ENCODE data around the gene CCDC170. TPM values are rescaled to one million over a fixed set of nuclear protein-coding genes. Genes with fewer than 3 reads are reported as not detected.
"Not testable (repeated sequence)": the region's sequence is repeated elsewhere in the genome, so short reads cannot be mapped to it uniquely, and the experiment has no call there.

The CCDC170 gene
- 4.5 TPM for total RNA-seq

- intact Hi-C loops (cut with DNase I) = no loop called here
- peak; percentile 73 for ATAC-seq
These were observed at the start of gene CCDC170 for GRCh38 chr6:151493804-151494234. Gene CCDC170 (plus strand): TSS chr6:151494017. CDS start chr6:151494129, 112 bp downstream.

GRCh38 chr6:151445482-151445881 is 48.3 kb upstream of the CCDC170 start:
- no peak for DNase-seq (ENCODE audit: low spot score)
- intact Hi-C loops (cut with DNase I) = no loop called here
- no peak for ATAC-seq

More at GRCh38 chr6:151493804-151494234, at the start of gene CCDC170:
- DNase-seq (ENCODE audit: low spot score) = peak; percentile 75

- intact Hi-C loops (cut with DNase I) = no loop called here
- DNase-seq (ENCODE audit: low spot score) (no peak), ATAC-seq (no peak)
These were observed 46.6 kb upstream of the CCDC170 start for GRCh38 chr6:151447237-151447636.

GRCh38 chr6:151448623-151449022 is 45.2 kb upstream of the CCDC170 start:
- intact Hi-C loops (cut with DNase I) = no loop called here
- no peak for ATAC-seq

GRCh38 chr6:151450928-151451327 is 42.9 kb upstream of the CCDC170 start:
- intact Hi-C loops (cut with DNase I); DNase-seq (ENCODE audit: low spot score); ATAC-seq: not testable (repeated sequence)

More at GRCh38 chr6:151448623-151449022, 45.2 kb upstream of the CCDC170 start:
- DNase-seq (ENCODE audit: low spot score) = no peak

- no peak for ATAC-seq
- intact Hi-C loops (cut with DNase I) = no loop called here
- DNase-seq (ENCODE audit: low spot score) = no peak
These were observed 42.3 kb upstream of the CCDC170 start for GRCh38 chr6:151451417-151451949.

GRCh38 chr6:151451950-151452749 is 41.7 kb upstream of the CCDC170 start, which contains the start of gene RMND1:
Gene RMND1 (minus strand): TSS chr6:151452126. CDS start chr6:151445811, 6,315 bp downstream.
- intact Hi-C loops (cut with DNase I) = no loop called here
- DNase-seq (ENCODE audit: low spot score) (peak; percentile 100), ATAC-seq (peak; percentile 99)

GRCh38 chr6:151452750-151453427 is 40.9 kb upstream of the CCDC170 start:
- ATAC-seq (no peak), DNase-seq (ENCODE audit: low spot score) (no peak)
- intact Hi-C loops (cut with DNase I) = no loop called here

- ATAC-seq; intact Hi-C loops (cut with DNase I); DNase-seq (ENCODE audit: low spot score): not testable (repeated sequence)
These were observed 37.9 kb upstream of the CCDC170 start for GRCh38 chr6:151455751-151456398.

GRCh38 chr6:151461673-151462072 is 32.1 kb upstream of the CCDC170 start:
- intact Hi-C loops (cut with DNase I) = no loop called here
- ATAC-seq (no peak), DNase-seq (ENCODE audit: low spot score) (no peak)

GRCh38 chr6:151464702-151465101 is 29.1 kb upstream of the CCDC170 start:
- no peak for ATAC-seq
- intact Hi-C loops (cut with DNase I) = no loop called here
- DNase-seq (ENCODE audit: low spot score) = no peak

GRCh38 chr6:151475653-151476523 is 17.9 kb upstream of the CCDC170 start:
- peak; percentile 51 for ATAC-seq
- intact Hi-C loops (cut with DNase I) = no loop called here
- DNase-seq (ENCODE audit: low spot score) = no peak

GRCh38 chr6:151477726-151478125 is 16.1 kb upstream of the CCDC170 start:
- intact Hi-C loops (cut with DNase I) = no loop called here
- ATAC-seq = no peak

GRCh38 chr6:151478670-151479069 is 15.1 kb upstream of the CCDC170 start:
- DNase-seq (ENCODE audit: low spot score) = no peak
- intact Hi-C loops (cut with DNase I) = no loop called here
- ATAC-seq = no peak

More at GRCh38 chr6:151477726-151478125, 16.1 kb upstream of the CCDC170 start:
- DNase-seq (ENCODE audit: low spot score) = no peak

GRCh38 chr6:151481786-151482185 is 12.0 kb upstream of the CCDC170 start:
- intact Hi-C loops (cut with DNase I) = no loop called here
- ATAC-seq (no peak), DNase-seq (ENCODE audit: low spot score) (no peak)

GRCh38 chr6:151482290-151482689 is 11.5 kb upstream of the CCDC170 start:
- no peak for DNase-seq (ENCODE audit: low spot score)
- ATAC-seq = peak; percentile 41
- intact Hi-C loops (cut with DNase I) = no loop called here

- ATAC-seq = no peak
- DNase-seq (ENCODE audit: low spot score) = no peak
- intact Hi-C loops (cut with DNase I) = no loop called here
These were observed 9.8 kb upstream of the CCDC170 start for GRCh38 chr6:151483994-151484393.

GRCh38 chr6:151488226-151488625 is 5.6 kb upstream of the CCDC170 start:
- ATAC-seq (no peak), DNase-seq (ENCODE audit: low spot score) (no peak)
- intact Hi-C loops (cut with DNase I) = no loop called here
